HG02981 (cell line): ENCODE measurements around the gene TAS2R5.
A peak's percentile ranks its signal among the peaks of the same experiment; 100 is the strongest.
"Not testable (repeated sequence)": the region's sequence is repeated elsewhere in the genome, so short reads cannot be mapped to it uniquely, and the experiment has no call there.

Experiments
- ATAC-seq: cut with Tn5 transposase; IDR thresholded peaks from one replicate; pipeline ENCODE4 v1.9.1; 2021; ENCODE audit warnings: mild to moderate bottlenecking, moderate library complexity; ENCODE audit not compliant: unreplicated experiment

The TAS2R5 gene, protein sequence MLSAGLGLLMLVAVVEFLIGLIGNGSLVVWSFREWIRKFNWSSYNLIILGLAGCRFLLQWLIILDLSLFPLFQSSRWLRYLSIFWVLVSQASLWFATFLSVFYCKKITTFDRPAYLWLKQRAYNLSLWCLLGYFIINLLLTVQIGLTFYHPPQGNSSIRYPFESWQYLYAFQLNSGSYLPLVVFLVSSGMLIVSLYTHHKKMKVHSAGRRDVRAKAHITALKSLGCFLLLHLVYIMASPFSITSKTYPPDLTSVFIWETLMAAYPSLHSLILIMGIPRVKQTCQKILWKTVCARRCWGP

DNA sequence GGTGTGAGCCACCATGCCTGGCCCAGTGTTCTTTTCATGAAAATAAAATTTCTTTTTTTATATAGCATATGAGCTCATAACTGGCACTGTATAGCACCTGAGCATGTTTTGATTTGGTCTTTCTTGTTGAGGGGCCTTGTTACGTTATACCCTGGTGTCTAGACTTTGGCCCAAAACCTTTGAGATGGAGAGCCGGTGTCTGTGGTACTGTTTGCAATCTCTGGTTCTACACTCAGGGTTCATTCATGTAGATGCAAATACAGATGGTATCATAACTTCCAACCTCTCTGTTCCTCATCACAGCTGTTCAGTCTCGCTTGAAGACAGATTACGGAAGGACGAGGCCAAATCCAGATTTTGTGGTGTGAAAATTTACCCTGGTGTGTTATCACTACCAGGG lies at the start of gene TAS2R5:
TSS of gene TAS2R5 (plus strand) at position 301 of the 400 bp plus-strand sequence. CDS start 145 bp downstream, outside the sequence.
- no peak for ATAC-seq

DNA sequence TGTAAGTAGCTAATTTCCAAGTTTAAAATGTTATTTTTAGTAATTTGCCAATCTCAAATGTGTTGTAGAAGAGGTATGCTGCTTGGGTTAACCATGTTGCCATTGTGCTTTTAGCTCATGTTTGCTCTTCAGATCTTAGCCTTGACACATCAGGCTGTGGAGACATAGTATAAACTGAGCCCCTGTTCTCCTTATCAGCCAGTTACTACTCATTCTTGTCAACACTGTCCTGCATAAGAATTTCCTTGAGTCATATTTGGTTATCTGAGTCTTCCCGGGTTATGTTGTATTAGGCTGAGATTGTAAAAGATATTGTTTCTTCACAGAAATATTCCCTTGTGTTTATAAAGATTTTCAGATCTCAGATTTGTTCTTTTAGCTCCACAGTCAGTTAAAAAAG lies 47.8 kb upstream of the TAS2R5 start:
- ATAC-seq, result no peak

DNA sequence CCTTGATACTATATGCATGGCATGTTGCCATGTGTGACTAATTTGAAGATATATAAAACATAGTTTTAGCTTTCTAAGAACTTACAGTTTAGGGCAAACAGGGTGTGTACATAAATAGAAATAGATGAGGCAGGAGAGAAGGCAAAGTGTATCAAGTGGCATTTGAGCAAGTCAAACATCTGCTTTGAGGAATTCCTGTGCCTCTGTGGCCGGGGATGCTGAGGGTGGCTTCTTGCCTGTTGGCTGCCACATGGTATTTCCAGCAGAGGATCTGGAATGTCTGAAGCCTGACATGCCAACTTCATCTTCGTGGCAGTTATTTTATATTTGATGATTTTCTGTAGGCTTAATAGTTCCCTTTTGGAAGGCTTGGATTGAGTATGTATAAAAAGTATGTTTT lies 45.9 kb upstream of the TAS2R5 start:
- no peak for ATAC-seq

DNA sequence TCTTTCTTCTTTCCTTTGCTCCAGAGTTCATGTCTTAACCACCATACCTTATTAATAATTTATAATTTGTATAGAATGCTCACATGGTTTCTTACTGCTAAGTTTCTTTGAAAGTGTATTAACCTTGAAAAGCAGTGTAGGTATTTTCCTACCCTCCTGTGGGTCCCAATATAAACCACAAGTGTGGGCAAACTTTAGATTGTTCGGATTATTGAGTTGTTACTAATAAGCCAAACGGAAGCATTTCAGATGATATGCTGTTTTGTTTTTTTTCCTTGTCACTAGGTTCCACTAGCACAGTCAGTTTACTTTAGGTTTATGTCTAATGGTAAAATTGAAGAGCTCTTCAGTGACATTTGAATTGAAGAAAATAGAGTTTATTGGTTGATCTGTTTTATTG lies 41.6 kb upstream of the TAS2R5 start:
- no peak for ATAC-seq

DNA sequence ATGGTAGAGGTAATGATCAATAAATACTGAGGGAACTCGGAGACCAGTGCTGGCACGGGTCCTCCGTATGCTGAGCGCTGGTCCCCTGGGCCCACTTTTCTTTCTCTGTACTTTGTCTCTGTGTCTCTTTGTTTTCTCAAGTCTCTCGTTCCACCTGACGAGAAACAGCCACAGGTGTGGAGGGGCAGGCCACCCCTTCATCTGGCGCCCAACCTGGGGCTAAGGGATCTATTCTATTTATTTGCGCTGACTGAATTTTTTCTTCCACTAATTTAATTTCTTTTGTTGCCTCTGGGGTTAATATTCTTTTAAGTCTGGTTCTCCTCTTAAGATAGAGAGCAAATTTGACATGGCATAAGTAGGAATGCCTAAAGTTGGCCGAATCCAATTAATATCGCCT lies 38.1 kb upstream of the TAS2R5 start:
- not testable (repeated sequence) for ATAC-seq

DNA sequence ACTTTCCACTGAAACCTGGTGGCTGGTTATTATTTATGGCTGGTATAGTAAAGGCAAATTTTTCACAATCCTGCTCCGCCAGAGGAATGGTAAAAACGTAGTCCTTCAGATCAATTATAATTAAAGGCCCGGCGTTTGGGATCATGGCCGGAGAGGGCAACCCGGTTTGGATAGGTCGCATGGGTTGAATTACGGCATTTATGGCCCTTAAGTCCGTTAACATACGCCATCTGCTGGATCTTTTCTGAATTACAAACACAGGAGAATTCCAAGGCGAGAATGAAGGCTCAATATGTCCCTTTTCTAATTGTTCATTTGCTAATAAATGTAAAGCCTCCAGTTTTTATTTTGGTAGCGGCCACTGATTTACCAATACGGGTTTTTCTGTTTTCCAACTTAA lies 37.4 kb upstream of the TAS2R5 start:
- no peak for ATAC-seq

DNA sequence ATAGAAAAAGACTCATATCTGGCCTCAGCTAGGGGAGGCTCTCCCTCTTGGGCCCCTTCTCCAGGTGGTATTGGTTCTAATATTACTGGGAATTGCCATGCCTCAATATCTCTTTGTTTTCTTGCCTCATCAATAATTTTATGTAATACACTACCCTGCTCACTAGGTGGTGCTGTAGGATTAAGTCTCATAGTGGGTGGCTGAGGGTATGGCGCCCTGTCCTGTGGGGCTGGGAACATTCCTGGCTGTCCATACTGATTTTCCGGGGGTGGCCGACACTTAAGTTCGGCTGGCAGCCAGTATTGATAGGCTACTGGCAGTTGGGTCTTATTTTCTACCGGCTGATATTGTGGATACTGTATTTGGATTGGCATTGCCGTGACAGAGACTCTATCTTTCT lies 35.1 kb upstream of the TAS2R5 start:
- ATAC-seq, result peak; percentile 48

DNA sequence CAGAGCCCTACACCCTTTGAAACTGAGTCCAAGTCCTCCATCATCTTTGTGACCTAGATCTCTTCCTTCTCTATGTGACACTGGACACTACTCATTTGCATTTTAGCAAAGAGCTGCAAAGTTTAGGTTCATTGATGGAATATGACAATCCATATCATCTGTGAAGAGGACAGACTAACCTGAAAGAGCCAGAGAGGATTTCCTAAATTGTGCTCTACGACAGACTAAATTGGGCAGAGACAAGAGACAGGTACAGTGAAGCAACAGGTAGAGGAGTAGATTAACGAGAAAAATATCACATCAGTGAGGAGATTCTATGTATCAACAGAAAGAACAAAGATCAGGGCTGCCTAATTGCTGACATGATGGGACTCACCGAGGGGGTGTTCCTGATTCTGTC lies 26.2 kb upstream of the TAS2R5 start, which contains the start of gene TAS2R3:
TSS of gene TAS2R3 (plus strand) at position 301 of the 400 bp plus-strand sequence. CDS start at position 363, 62 bp downstream.
- ATAC-seq, result no peak

DNA sequence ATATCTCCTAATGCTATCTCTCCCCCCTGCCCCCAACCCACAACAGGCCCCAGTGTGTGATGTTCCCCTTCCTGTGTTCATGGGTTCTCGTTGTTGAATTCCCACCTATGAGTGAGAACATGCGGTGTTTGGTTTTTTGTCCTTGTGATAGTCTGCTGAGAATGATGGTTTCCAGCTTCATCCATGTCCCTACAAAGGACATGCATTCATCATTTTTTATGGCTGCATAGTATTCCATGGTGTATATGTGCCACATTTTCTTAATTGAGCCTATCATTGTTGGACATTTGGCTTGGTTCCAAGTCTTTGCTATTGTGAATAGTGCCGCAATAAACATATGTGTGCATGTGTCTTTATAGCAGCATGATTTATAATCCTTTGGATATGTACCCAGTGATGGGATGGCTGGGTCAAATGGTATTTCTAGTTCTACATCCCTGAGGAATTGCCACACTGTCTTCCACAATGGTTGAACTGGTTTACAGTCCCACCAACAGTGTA lies 19.9 kb upstream of the TAS2R5 start:
- not testable (repeated sequence) for ATAC-seq

DNA sequence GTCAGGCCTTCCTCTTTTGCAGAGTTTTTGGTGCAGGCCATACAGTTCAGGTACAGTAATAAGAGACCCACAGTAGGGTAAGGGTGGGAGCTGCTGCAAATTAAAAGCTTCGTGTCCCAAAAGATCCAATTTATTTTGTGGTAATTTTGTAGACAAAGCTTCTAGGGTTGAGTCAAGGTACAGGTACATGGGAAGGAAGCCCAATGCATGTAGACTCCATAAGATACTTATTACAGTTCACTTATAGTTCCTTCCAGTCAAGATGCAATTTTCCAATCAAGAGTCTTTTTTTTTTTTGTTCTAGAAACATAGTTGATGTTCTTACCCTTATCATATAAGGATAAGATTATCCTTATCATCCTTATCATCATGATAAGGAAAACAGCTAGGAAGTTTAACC lies 13.6 kb upstream of the TAS2R5 start, which contains the start of gene TAS2R4:
TSS of gene TAS2R4 (plus strand) at position 301 of the 400 bp plus-strand sequence. CDS start 1,815 bp downstream, outside the sequence.
- ATAC-seq, result no peak

DNA sequence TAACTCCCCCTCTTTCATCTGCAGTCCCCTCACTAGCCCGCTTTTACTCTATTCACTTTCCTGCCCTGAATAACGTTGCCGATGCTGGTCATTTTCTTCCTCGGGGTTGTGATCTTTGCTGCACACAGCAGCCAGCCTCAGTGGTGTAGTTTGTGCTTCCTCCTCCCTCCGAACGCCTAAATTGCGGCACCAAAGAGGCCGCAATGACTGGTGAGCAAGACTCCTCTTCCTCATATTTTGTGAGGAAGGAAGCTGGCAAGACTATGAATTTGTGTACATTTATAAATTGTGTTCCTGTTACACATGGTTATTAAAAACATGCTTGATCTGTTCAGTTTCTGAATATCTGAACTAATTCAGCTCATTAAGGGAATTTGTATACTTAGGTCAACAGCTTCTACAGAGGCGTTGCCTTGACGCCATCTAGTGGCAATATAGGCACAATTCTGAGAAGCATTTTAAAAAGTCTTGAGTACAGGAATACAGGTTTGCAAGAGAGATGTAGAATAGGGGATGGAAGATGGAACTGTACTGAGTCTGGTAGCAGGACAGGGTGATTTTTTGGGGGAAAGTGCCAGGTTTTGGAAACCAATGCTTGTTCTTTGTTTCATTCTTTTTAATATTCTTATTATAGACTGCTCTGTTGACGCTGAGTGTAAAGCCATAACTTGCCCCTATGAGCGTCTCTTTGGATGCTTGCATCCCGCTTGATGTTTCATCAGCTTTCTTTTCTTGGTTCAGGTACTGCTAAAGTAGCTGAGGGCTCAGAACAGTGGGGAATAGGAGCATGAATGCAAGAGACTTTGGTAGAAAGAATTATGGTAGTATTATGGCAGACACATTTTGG lies 4.1 kb upstream of the TAS2R5 start:
- ATAC-seq, result peak; percentile 74

DNA sequence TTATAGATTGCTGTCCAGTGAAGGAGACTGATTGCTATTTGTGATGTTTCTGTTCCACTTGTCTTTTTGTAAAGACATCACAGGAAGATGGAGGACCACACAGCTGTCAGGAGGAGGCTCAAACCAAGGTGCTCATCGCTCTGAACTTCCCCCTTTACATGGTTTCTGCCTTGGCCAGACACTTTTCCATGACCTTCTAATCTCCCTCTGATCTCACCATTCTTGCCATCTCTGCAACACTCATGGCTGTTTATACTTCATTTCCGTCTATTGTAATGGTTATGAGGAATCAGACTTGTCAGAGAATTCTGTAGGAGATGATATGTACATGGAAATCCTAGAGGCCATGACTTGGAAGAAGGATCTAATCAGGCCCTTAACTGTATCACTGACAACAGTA lies 1.7 kb upstream of the TAS2R5 start:
- no peak for ATAC-seq

DNA sequence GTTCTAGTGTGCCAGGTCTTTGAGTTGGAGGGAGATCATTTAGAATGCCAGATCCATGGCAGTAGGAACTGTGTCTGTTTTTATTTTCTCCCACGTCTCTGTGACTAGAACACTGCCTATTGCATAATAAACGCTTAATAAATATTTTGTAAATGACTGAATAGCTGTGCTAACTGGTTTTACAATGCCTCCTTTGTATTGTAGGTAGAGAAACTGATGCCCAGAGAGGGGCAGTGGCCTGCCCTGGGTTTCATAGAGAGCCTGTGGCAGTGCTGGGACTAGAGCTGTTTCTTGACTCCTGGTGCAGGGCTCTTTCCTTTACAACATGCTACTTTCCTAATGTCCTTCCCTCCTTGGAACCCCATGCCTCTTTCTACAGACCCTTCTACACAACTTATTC lies 2.5 kb downstream of the TAS2R5 start:
- no peak for ATAC-seq

DNA sequence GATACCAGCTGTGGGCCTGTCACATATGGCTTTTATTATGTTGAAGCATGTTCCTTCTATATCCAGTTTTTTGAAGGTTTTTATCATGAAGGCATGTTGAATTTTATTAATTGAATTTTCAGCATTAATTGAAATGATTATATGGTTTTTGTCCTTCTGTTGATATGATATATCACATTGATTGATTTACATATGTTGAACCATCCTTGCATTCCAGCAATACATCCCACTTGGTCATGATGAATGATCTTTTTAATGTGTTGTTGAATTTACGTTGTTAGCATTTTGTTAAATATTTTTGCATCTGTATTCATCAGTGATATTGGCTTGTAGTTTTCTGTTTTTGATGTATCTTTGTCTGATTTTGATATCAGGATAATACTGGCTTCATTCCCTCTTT lies 30.1 kb downstream of the TAS2R5 start:
- ATAC-seq, result no peak

DNA sequence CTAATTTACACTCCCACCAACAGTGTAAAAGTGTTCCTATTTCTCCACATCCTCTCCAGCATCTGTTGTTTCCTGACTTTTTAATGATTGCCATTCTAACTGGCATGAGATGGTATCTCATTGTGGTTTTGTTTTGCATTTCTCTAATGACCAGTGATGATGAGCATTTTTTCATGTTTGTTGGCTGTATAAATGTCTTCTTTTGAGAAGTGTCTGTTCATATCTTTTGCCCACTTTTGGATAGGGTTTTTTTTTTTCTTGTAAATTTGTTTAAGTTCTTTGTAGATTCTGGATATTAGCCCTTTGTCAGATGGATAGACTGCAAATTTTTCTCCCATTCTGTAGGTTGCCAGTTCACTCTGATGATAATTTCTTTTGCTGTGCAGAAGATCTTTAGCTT lies 32.4 kb downstream of the TAS2R5 start:
- not testable (repeated sequence) for ATAC-seq

DNA sequence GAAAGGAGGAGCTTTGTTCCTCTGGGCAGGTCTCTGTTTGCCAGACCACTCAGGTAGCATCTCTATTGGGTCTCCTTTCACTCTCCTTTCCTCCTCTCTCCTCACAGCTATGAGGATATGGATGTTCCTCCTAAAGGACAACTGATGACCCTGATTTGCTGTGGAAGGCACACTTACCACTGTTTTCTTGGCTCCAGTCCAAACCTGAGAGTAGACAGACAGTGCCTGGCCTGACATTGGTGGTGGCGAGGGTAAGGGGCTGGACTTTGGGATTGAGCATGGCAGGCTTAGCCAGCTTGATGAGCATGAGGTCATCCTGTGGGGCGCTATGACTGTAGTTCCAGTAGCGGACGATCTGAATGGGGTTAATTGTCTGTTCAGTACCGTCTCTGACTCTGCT lies 47.7 kb downstream of the TAS2R5 start:
- no peak for ATAC-seq

DNA sequence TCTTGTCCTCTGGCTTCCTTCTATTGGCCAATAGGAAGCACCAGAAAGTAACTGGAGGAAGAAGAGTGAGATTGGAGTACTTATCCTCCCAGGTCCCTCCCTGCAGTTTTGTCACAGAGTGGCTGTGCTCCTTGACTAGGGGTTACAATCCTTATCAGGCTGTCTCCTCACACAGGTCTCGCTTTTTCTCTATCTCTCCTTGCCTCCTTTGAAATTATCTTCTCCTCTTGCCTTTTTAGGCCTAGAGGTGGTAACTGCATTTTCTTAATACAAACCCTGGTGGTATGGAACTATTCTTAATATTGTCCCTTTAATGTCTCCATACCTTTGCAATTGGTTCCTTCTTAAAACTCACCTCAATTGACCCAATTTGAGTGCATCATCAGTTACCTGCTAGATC lies 48.6 kb downstream of the TAS2R5 start:
- ATAC-seq, result no peak

DNA sequence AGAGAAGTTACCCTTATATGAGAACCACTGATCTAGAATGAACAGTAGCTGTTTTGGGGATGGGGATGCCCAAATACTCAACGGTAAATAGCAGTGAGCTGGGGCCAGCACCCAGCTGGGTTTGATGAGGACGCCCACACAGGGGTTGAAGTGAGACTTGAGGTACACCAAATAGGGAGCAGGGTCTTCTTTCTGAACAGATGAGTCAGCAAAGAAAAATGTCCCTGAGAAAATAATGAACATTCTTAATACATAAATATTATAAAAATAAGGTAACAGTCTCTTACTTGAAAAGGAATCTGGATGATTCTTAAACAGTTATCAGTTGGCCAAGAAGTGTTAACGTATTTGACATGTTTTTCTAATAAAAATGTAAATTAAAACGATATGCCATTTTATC lies 49.2 kb downstream of the TAS2R5 start:
- no peak for ATAC-seq

DNA sequence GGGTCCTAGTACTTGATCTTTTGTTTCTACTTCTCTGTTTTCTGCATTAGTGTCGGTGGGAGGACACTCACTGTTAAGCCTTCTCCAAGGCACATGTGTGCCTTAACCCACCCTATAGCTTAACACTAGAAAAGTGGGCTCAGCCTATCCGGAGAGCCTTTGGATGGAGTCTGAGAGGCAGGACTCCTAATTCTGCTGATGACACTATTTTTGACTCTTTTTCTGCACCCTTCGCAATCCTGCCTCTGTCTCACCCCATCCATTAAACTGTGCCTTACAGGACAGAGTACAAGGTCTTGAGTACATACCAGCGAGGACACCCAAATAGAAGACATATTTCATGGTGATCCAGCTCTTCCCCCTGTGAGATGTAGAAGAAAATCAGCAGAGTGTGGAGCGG lies 50.7 kb downstream of the TAS2R5 start:
- ATAC-seq, result no peak
